ENCODE measurements around the gene XXYLT1.
"Not testable (repeated sequence)": the region's sequence is repeated elsewhere in the genome, so short reads cannot be mapped to it uniquely, and the experiment has no call there.

GRCh38 chr3:195037586-195037985 lies 233.4 kb downstream of the XXYLT1 start:
- TF ChIP-seq CTCF (IDR thresholded peaks at IDR 0.05 in 2 of 3, conservative IDR thresholded peaks at IDR 0.05 in 1 of 3; ENCODE audit: control insufficient read depth in 2 of 3, extremely low read depth in 1 of 3, insufficient read depth in 1 of 3, low read depth in 3 of 3, low read length in 3 of 3); ZNF274 (IDR thresholded peaks at IDR 0.05; ENCODE audit: insufficient read depth, insufficient read length); CHD2 (IDR thresholded peaks at IDR 0.05; ENCODE audit: borderline replicate concordance, low read depth, low read length); ELK1 (IDR thresholded peaks at IDR 0.05; ENCODE audit: low read depth, low read length): not testable (repeated sequence)
